ENCODE data around the gene TRPV5.

- TF ChIP-seq CTCF (conservative IDR thresholded peaks at IDR 0.05; ENCODE audit: low read length): no peak
- TF ChIP-seq EZH2phosphoT487 (IDR thresholded peaks at IDR 0.05; ENCODE audit: borderline replicate concordance, low read depth, low read length): no peak
Measured at GRCh38 chr7:142865766-142866165, 67.8 kb downstream of the TRPV5 start.

Measured in OCI-LY7 (cell line).